Sigmoid colon (tissue), 3 donors: ENCODE data around the gene STYXL2.

Experiments
- CTCF ChIP-seq, 4 experiments: fragments of 450-650 bp in 3 of 4; fragments of 200-600 bp in 1 of 4; IDR thresholded peaks; one replicate each; pipeline ENCODE4 v1.5.1; 2016 to 2019; ENCODE audit warnings: antibody characterized with exemption in 4 of 4, mild to moderate bottlenecking in 3 of 4, moderate library complexity in 2 of 4
- POLR2A ChIP-seq, 2 donors: fragments of 450-650 bp; IDR thresholded peaks; one replicate each; pipeline ENCODE4 v1.6.1; 2016; ENCODE audit warnings: antibody characterized with exemption in 2 of 2, mild to moderate bottlenecking in 2 of 2, moderate library complexity in 2 of 2

DNA sequence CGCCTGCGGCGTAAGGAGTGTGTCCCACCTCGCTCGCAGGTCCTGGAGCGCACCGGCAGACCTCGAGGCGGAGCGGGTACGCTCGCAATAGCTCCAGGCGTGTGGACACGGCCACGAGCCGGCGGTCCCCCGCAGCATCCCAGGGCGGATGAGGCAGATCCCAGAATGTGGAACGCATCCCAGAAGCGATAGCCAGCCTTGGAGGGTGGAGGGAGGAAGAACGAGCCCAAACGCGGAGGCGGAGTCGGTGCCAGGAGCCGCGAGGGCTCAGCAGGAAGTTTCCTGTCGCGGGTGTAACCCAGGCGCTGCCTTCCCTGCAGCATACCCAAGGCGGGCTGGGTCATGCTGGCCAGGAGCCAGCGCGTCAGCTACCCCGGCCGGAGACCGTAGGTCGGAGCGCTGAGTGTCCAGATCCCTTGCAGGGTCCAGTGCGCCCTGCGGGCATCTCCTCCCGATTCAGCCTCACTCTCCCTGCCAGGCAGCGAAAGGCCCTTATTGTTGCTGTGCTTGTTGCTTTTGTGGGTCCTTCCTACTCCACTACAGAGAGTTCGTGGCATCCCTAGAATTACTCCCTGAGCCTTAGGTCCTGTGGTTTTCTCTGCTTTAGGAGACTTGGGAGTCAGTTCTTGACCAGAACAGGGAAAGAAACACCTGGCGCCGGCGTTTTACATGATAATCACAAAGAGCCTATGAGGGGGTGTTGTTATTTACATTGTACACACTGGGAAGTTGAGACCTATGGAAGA, 27.7 kb downstream of the STYXL2 start:
- TF ChIP-seq CTCF (IDR thresholded peaks at IDR 0.05), result no peak
- no peak for TF ChIP-seq POLR2A (IDR thresholded peaks at IDR 0.05)
